ENCODE data around the gene NIPSNAP2. TPM values are rescaled to one million over a fixed set of nuclear protein-coding genes. Genes with fewer than 3 reads are reported as not detected.

NIPSNAP2 gene
- total and polyA plus RNA-seq, 2 donors from 2014 or later, result 60.3 to 64.4 TPM

- Histone ChIP-seq H3K36me3 (ENCODE audit: control insufficient read depth in 2 of 3, insufficient read depth in 3 of 3, low read length in 3 of 3) (peaks cover 5 to 27% (median 14%) of the 10 kb centered on the region in 3 donors), H3K27ac (ENCODE audit: low read depth in 2 of 2, low read length in 2 of 2) (no peak overlapping the region)
These were observed 28.0 kb downstream of the NIPSNAP2 start for GRCh38 chr7:55992346-55992745.

GRCh38 chr7:55996856-55997500, 32.6 kb downstream of the NIPSNAP2 start:
- DNase-seq (no peak), FAIRE-seq (no peak)
- no peak overlapping the region for H3K4me3 ChIP-seq (ENCODE audit: low read length in 3 of 3)
- intact Hi-C loops (cut with DNase I), result loop anchor here (10.0 kb wide), 1 partner anchor 352 kb away; no protein-coding TSS in a partner anchor
- no peaks in the 10 kb centered on the region for H3K4me1 ChIP-seq (ENCODE audit: control insufficient read depth in 2 of 3, insufficient read depth in 2 of 3, low read depth in 1 of 3, low read length in 3 of 3)
- TF ChIP-seq CTCF (IDR thresholded peaks at IDR 0.05; ENCODE audit: borderline replicate concordance, extremely low read depth, insufficient read depth), result no peak
- no peak overlapping the region for H3K9ac ChIP-seq (ENCODE audit: low read length in 3 of 3)
- H3K9me3 ChIP-seq (ENCODE audit: control insufficient read depth in 2 of 3, insufficient read depth in 1 of 3, low read length in 3 of 3), result no peaks in the 10 kb centered on the region
- H3K27me3 ChIP-seq (ENCODE audit: control insufficient read depth, insufficient read depth, low read length), result no peaks in the 10 kb centered on the region
- H3K36me3 ChIP-seq (ENCODE audit: control insufficient read depth in 2 of 3, insufficient read depth in 3 of 3, low read length in 3 of 3), result peaks cover 5 to 22% (median 19%) of the 10 kb centered on the region in 3 donors
- no peak overlapping the region for H3K27ac ChIP-seq (ENCODE audit: low read depth in 2 of 2, low read length in 2 of 2)

More at GRCh38 chr7:55992346-55992745, 28.0 kb downstream of the NIPSNAP2 start:
- no peaks in the 10 kb centered on the region for H3K9me3 ChIP-seq (ENCODE audit: control insufficient read depth in 2 of 3, insufficient read depth in 1 of 3, low read length in 3 of 3)
- no peak overlapping the region for H3K4me3 ChIP-seq (ENCODE audit: low read length in 3 of 3)
- no peaks in the 10 kb centered on the region for H3K4me1 ChIP-seq (ENCODE audit: control insufficient read depth in 2 of 3, insufficient read depth in 2 of 3, low read depth in 1 of 3, low read length in 3 of 3)
- H3K27me3 ChIP-seq (ENCODE audit: control insufficient read depth, insufficient read depth, low read length), result no peaks in the 10 kb centered on the region
- DNase-seq (no peak), FAIRE-seq (no peak)
- H3K9ac ChIP-seq (ENCODE audit: low read length in 3 of 3), result no peak overlapping the region
- intact Hi-C loops (cut with DNase I), result loop anchor here (10.0 kb wide), 1 partner anchor 348 kb away; no protein-coding TSS in a partner anchor
- TF ChIP-seq CTCF (IDR thresholded peaks at IDR 0.05; ENCODE audit: borderline replicate concordance, extremely low read depth, insufficient read depth), result no peak

- TF ChIP-seq CTCF (IDR thresholded peaks at IDR 0.05; ENCODE audit: borderline replicate concordance, extremely low read depth, insufficient read depth), result no peak
- DNase-seq (no peak), FAIRE-seq (no peak)
- H3K9ac ChIP-seq (ENCODE audit: low read length in 3 of 3), result no peak overlapping the region
- H3K4me3 ChIP-seq (ENCODE audit: low read length in 3 of 3), result no peak overlapping the region
- H3K36me3 ChIP-seq (ENCODE audit: control insufficient read depth in 2 of 3, insufficient read depth in 3 of 3, low read length in 3 of 3), result peaks cover 0 to 1% (median 0%) of the 10 kb centered on the region in 3 donors
- no peak overlapping the region for H3K27ac ChIP-seq (ENCODE audit: low read depth in 2 of 2, low read length in 2 of 2)
- no peaks in the 10 kb centered on the region for H3K4me1 ChIP-seq (ENCODE audit: control insufficient read depth in 2 of 3, insufficient read depth in 2 of 3, low read depth in 1 of 3, low read length in 3 of 3)
- intact Hi-C loops (cut with DNase I), result no loop called here
- H3K9me3 ChIP-seq (ENCODE audit: control insufficient read depth in 2 of 3, insufficient read depth in 1 of 3, low read length in 3 of 3), result no peaks in the 10 kb centered on the region
- no peaks in the 10 kb centered on the region for H3K27me3 ChIP-seq (ENCODE audit: control insufficient read depth, insufficient read depth, low read length)
These were observed 39.4 kb downstream of the NIPSNAP2 start for GRCh38 chr7:56003749-56004148.

All from kidney (tissue), 14 donors.